Endothelial cell (in vitro differentiated cells): ENCODE measurements around the gene SAMD5. TPM values are rescaled to one million over a fixed set of nuclear protein-coding genes. Genes with fewer than 3 reads are reported as not detected.

ENCODE experiments used
- DNase-seq: peaks from one replicate; pipeline ENCODE4 v3.0.0; 2021; ENCODE audit warnings: low spot score
- H3K27ac Mint-ChIP-seq: one replicate; pipeline ENCODE4 v1.8.0; 2021; ENCODE audit warnings: mixed read lengths, inconsistent platforms; ENCODE audit not compliant: unreplicated experiment
- H3K27me3 Mint-ChIP-seq: one replicate; pipeline ENCODE4 v1.8.0; 2021; ENCODE audit warnings: mild to moderate bottlenecking, moderate library complexity, mixed read lengths, inconsistent platforms; ENCODE audit not compliant: unreplicated experiment
- H3K36me3 Mint-ChIP-seq: one replicate; pipeline ENCODE4 v1.8.0; 2021; ENCODE audit warnings: mild to moderate bottlenecking, low read depth, mixed read lengths, inconsistent platforms; ENCODE audit not compliant: unreplicated experiment
- H3K4me1 Mint-ChIP-seq: one replicate; pipeline ENCODE4 v1.8.0; 2021; ENCODE audit warnings: mild to moderate bottlenecking, mixed read lengths, inconsistent platforms; ENCODE audit not compliant: unreplicated experiment
- H3K4me3 Mint-ChIP-seq: one replicate; pipeline ENCODE4 v1.8.0; 2021; ENCODE audit warnings: mild to moderate bottlenecking, mixed read lengths, inconsistent platforms; ENCODE audit not compliant: unreplicated experiment
- H3K9me3 Mint-ChIP-seq: one replicate; pipeline ENCODE4 v1.8.0; 2021; ENCODE audit warnings: mixed read lengths, inconsistent platforms; ENCODE audit not compliant: unreplicated experiment
- total RNA-seq: library from RNA; stranded (reverse); fragmentation: NEBNext Ultra II Directional; extraction: Animal tissue kit (Norgen Biotek cat#: 25700); gene quantifications from one replicate; pipeline ENCODE4 v1.2.1, GENCODE V29; 2021; ENCODE audit not compliant: unreplicated experiment
- TF ChIP-seq, protein P1 (sequence below): fragments of 200-600 bp; sonication (generic); IDR thresholded peaks from one replicate; pipeline ENCODE4 v1.5.0; 2021; ENCODE audit warnings: antibody characterized with exemption; ENCODE audit not compliant: unreplicated experiment

SAMD5 gene
- total RNA-seq, 1 donor from 2014 or later, result 4.7 TPM

- Mint-ChIP-seq H3K36me3 (no peaks in the 10 kb centered on the region), H3K9me3 (no peaks in the 10 kb centered on the region)
Observed at GRCh38 chr6:147618927-147619326, 110.4 kb downstream of the SAMD5 start.

More at GRCh38 chr6:147618927-147619326, 110.4 kb downstream of the SAMD5 start:
- TF ChIP-seq, protein P1, sequence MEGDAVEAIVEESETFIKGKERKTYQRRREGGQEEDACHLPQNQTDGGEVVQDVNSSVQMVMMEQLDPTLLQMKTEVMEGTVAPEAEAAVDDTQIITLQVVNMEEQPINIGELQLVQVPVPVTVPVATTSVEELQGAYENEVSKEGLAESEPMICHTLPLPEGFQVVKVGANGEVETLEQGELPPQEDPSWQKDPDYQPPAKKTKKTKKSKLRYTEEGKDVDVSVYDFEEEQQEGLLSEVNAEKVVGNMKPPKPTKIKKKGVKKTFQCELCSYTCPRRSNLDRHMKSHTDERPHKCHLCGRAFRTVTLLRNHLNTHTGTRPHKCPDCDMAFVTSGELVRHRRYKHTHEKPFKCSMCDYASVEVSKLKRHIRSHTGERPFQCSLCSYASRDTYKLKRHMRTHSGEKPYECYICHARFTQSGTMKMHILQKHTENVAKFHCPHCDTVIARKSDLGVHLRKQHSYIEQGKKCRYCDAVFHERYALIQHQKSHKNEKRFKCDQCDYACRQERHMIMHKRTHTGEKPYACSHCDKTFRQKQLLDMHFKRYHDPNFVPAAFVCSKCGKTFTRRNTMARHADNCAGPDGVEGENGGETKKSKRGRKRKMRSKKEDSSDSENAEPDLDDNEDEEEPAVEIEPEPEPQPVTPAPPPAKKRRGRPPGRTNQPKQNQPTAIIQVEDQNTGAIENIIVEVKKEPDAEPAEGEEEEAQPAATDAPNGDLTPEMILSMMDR, result no peak
- Mint-ChIP-seq H3K27me3 (no peaks in the 10 kb centered on the region), H3K4me3 (no peak overlapping the region), H3K27ac (no peak overlapping the region), H3K4me1 (no peaks in the 10 kb centered on the region)
- no peak for DNase-seq
